ENCODE measurements around the gene SLC35B4.

SLC35B4 gene

DNA sequence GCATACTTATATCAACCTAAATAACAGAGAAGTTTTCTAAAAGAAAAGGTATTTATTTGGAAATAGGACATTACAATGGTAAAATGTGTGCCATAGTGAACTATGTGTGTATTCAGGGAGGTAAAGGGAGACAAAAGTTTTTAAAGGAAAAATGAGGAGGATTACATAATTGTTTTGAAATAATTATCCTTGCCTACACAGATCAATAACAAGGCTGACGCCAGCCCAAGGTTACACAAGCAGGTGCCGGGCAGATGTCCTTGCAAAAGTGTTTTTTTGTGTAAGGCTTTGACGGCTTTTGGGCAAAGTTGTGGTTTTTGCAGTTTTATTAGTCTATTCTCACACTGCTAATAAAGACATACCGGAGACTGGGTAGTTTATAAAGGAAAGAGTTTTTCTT, 22.7 kb upstream of the SLC35B4 start:
- H4K91ac ChIP-seq (ENCODE audit: low read depth, low read length) = no peak overlapping the region
- DNase-seq = no peak
- no CpG with 5 or more reads among the region's 4 CpGs for WGBS (ENCODE audit: extremely low coverage, insufficient coverage, insufficient read length)
- H3K79me1 ChIP-seq (ENCODE audit: low read length) = no peaks in the 10 kb centered on the region
- H3K4me2 ChIP-seq (ENCODE audit: low read length) = no peak overlapping the region
- no peak overlapping the region for H3K18ac ChIP-seq (ENCODE audit: low read length)
- no peaks in the 10 kb centered on the region for H3K4me1 ChIP-seq (ENCODE audit: control insufficient read depth in 1 of 2, insufficient read depth in 2 of 2, low read length in 2 of 2)
- H3K4ac ChIP-seq (ENCODE audit: low read depth, low read length) = no peak overlapping the region
- no peak overlapping the region for H3K27ac ChIP-seq (ENCODE audit: low read depth, low read length)
- no peak overlapping the region for H2BK5ac ChIP-seq (ENCODE audit: low read depth, low read length, poor library complexity)
- H4K8ac ChIP-seq (ENCODE audit: low read depth, low read length) = no peak overlapping the region
- no peak overlapping the region for H3K4me3 ChIP-seq (ENCODE audit: low read depth, low read length)
- H2BK12ac ChIP-seq (ENCODE audit: low read length) = no peak overlapping the region
- no peak overlapping the region for H2AFZ ChIP-seq (ENCODE audit: insufficient read depth, low read length, poor library complexity)
- H2BK120ac ChIP-seq (ENCODE audit: insufficient read depth, low read length, poor library complexity) = no peak overlapping the region
- H2AK5ac ChIP-seq (ENCODE audit: low read length) = no peak overlapping the region
- no peak overlapping the region for H3K23ac ChIP-seq (ENCODE audit: low read length)
- H3K14ac ChIP-seq (ENCODE audit: low read length) = no peak overlapping the region
- H3K9me3 ChIP-seq (ENCODE audit: insufficient read depth, low read depth, low read length) = peaks cover 2% of the 10 kb centered on the region
- H3K9ac ChIP-seq (ENCODE audit: low read length) = no peak overlapping the region
- no peaks in the 10 kb centered on the region for H3K36me3 ChIP-seq (ENCODE audit: control insufficient read depth in 1 of 2, insufficient read depth in 2 of 2, low read length in 2 of 2)
- H4K12ac ChIP-seq (ENCODE audit: low read depth, low read length) = no peak overlapping the region
- H3K79me2 ChIP-seq (ENCODE audit: control insufficient read depth, insufficient read depth, low read length, poor library complexity) = no peaks in the 10 kb centered on the region
- H3K27me3 ChIP-seq (ENCODE audit: insufficient read depth, low read length) = no peaks in the 10 kb centered on the region

DNA sequence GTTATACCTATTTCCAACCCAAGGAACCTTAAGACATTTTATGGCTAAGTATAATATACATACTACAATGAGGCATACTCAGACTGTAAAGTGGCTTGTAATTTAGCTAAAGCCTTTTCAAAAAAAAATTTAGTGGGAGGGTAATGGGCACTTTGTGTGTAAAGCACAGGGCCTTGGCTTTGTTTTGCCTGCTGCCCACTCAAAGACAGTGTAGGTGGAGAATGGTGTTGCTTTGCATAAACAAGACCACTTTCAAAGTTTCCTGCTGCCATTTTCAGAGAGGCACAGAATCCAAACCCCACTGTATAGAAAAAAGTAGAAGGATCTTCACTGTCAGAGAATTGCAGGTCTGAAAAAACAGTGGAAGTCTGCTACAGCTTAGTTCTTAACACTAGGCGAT, 21.2 kb upstream of the SLC35B4 start:
- Histone ChIP-seq H3K79me1 (ENCODE audit: low read length) (no peaks in the 10 kb centered on the region), H3K36me3 (ENCODE audit: control insufficient read depth in 1 of 2, insufficient read depth in 2 of 2, low read length in 2 of 2) (no peaks in the 10 kb centered on the region), H3K14ac (ENCODE audit: low read length) (no peak overlapping the region), H3K18ac (ENCODE audit: low read length) (no peak overlapping the region), H2BK5ac (ENCODE audit: low read depth, low read length, poor library complexity) (no peak overlapping the region), H3K4me3 (ENCODE audit: low read depth, low read length) (no peak overlapping the region), H3K9me3 (ENCODE audit: insufficient read depth, low read depth, low read length) (peaks cover 2% of the 10 kb centered on the region), H3K79me2 (ENCODE audit: control insufficient read depth, insufficient read depth, low read length, poor library complexity) (no peaks in the 10 kb centered on the region), H3K27me3 (ENCODE audit: insufficient read depth, low read length) (no peaks in the 10 kb centered on the region), H2AFZ (ENCODE audit: insufficient read depth, low read length, poor library complexity) (no peak overlapping the region), H2BK12ac (ENCODE audit: low read length) (no peak overlapping the region), H3K27ac (ENCODE audit: low read depth, low read length) (no peak overlapping the region), H3K23ac (ENCODE audit: low read length) (no peak overlapping the region), H2BK120ac (ENCODE audit: insufficient read depth, low read length, poor library complexity) (no peak overlapping the region), H3K4me2 (ENCODE audit: low read length) (no peak overlapping the region), H2AK5ac (ENCODE audit: low read length) (no peak overlapping the region), H3K9ac (ENCODE audit: low read length) (no peak overlapping the region), H4K91ac (ENCODE audit: low read depth, low read length) (no peak overlapping the region), H3K4ac (ENCODE audit: low read depth, low read length) (no peak overlapping the region), H3K4me1 (ENCODE audit: control insufficient read depth in 1 of 2, insufficient read depth in 2 of 2, low read length in 2 of 2) (no peaks in the 10 kb centered on the region), H4K12ac (ENCODE audit: low read depth, low read length) (no peak overlapping the region), H4K8ac (ENCODE audit: low read depth, low read length) (no peak overlapping the region)
- DNase-seq = no peak
- WGBS (ENCODE audit: extremely low coverage, insufficient coverage, insufficient read length) = no CpG with 5 or more reads among the region's 1 CpG

DNA sequence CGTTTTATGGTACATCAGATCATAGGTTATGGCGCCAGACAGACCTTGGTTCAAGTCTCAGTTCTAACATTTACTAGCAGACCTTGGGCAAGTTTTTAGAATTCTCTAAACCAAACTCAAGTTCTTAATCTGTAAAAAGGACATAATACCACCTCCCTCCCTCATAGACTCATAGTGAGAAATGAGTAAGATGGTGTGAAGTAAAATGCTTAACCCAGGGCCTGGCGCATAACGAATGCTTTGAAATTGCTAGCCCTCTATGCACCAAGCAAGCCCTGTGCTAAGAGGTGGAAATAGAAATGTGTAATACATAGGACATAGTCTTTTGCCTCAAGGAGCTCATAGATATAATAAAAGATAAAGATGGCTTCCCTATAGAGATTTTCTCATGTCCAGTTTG, 17.7 kb upstream of the SLC35B4 start:
- Histone ChIP-seq H2AFZ (ENCODE audit: insufficient read depth, low read length, poor library complexity) (no peak overlapping the region), H3K4me3 (ENCODE audit: low read depth, low read length) (no peak overlapping the region), H2BK12ac (ENCODE audit: low read length) (no peak overlapping the region), H3K23ac (ENCODE audit: low read length) (no peak overlapping the region), H3K18ac (ENCODE audit: low read length) (no peak overlapping the region), H4K12ac (ENCODE audit: low read depth, low read length) (no peak overlapping the region), H3K14ac (ENCODE audit: low read length) (no peak overlapping the region), H3K27ac (ENCODE audit: low read depth, low read length) (no peak overlapping the region), H4K91ac (ENCODE audit: low read depth, low read length) (no peak overlapping the region), H3K79me1 (ENCODE audit: low read length) (no peaks in the 10 kb centered on the region), H3K9ac (ENCODE audit: low read length) (no peak overlapping the region), H3K36me3 (ENCODE audit: control insufficient read depth in 1 of 2, insufficient read depth in 2 of 2, low read length in 2 of 2) (no peaks in the 10 kb centered on the region), H2BK5ac (ENCODE audit: low read depth, low read length, poor library complexity) (no peak overlapping the region), H2AK5ac (ENCODE audit: low read length) (no peak overlapping the region), H3K79me2 (ENCODE audit: control insufficient read depth, insufficient read depth, low read length, poor library complexity) (no peaks in the 10 kb centered on the region), H4K8ac (ENCODE audit: low read depth, low read length) (no peak overlapping the region), H3K9me3 (ENCODE audit: insufficient read depth, low read depth, low read length) (peaks cover 2% of the 10 kb centered on the region), H3K4ac (ENCODE audit: low read depth, low read length) (no peak overlapping the region), H3K27me3 (ENCODE audit: insufficient read depth, low read length) (no peaks in the 10 kb centered on the region), H3K4me1 (ENCODE audit: control insufficient read depth in 1 of 2, insufficient read depth in 2 of 2, low read length in 2 of 2) (no peaks in the 10 kb centered on the region), H3K4me2 (ENCODE audit: low read length) (no peak overlapping the region), H2BK120ac (ENCODE audit: insufficient read depth, low read length, poor library complexity) (no peak overlapping the region)
- no peak for DNase-seq
- WGBS (ENCODE audit: extremely low coverage, insufficient coverage, insufficient read length) = no CpG with 5 or more reads among the region's 4 CpGs

DNA sequence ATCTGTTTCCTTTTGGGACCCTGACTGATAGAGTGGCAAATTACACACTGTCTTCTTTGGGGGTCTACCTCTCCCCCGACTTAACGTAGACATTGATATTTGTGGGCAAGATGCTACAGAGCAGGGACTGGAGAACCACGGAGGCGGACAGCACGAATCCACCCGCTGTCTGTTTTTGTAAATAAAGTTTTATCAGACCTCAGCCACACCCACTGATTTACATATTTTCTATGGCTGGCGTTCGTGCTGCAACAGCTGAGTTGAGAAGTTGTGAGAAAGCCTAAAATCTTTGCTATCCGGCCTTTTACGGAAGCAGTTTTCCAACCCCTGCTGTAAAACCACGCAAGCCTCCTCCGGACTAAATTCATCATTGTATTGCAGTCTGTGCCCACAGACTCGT, 17.2 kb upstream of the SLC35B4 start:
- Histone ChIP-seq H3K79me1 (ENCODE audit: low read length) (no peaks in the 10 kb centered on the region), H2BK120ac (ENCODE audit: insufficient read depth, low read length, poor library complexity) (no peak overlapping the region), H4K91ac (ENCODE audit: low read depth, low read length) (no peak overlapping the region), H4K8ac (ENCODE audit: low read depth, low read length) (no peak overlapping the region), H3K36me3 (ENCODE audit: control insufficient read depth in 1 of 2, insufficient read depth in 2 of 2, low read length in 2 of 2) (no peaks in the 10 kb centered on the region), H2AK5ac (ENCODE audit: low read length) (no peak overlapping the region), H2BK12ac (ENCODE audit: low read length) (no peak overlapping the region), H4K12ac (ENCODE audit: low read depth, low read length) (no peak overlapping the region), H3K79me2 (ENCODE audit: control insufficient read depth, insufficient read depth, low read length, poor library complexity) (no peaks in the 10 kb centered on the region), H3K4me1 (ENCODE audit: control insufficient read depth in 1 of 2, insufficient read depth in 2 of 2, low read length in 2 of 2) (no peaks in the 10 kb centered on the region), H3K4ac (ENCODE audit: low read depth, low read length) (no peak overlapping the region), H3K4me2 (ENCODE audit: low read length) (no peak overlapping the region), H3K27ac (ENCODE audit: low read depth, low read length) (no peak overlapping the region), H3K14ac (ENCODE audit: low read length) (no peak overlapping the region), H3K18ac (ENCODE audit: low read length) (no peak overlapping the region), H3K23ac (ENCODE audit: low read length) (no peak overlapping the region), H2AFZ (ENCODE audit: insufficient read depth, low read length, poor library complexity) (no peak overlapping the region), H3K27me3 (ENCODE audit: insufficient read depth, low read length) (no peaks in the 10 kb centered on the region), H3K9ac (ENCODE audit: low read length) (no peak overlapping the region), H3K9me3 (ENCODE audit: insufficient read depth, low read depth, low read length) (peaks cover 2% of the 10 kb centered on the region), H2BK5ac (ENCODE audit: low read depth, low read length, poor library complexity) (no peak overlapping the region), H3K4me3 (ENCODE audit: low read depth, low read length) (no peak overlapping the region)
- DNase-seq = no peak
- no CpG with 5 or more reads among the region's 13 CpGs for WGBS (ENCODE audit: extremely low coverage, insufficient coverage, insufficient read length)

All from trophoblast cell (in vitro differentiated cells and primary cell).